NOMO-1 (cell line): ENCODE results near the gene CLOCK.

ENCODE experiments used
- DNase-seq, 2 experiments: peaks; one replicate each; lab custom pipeline; 2025; ENCODE audit not compliant: unreplicated experiment in 2 of 2; lab: John Stamatoyannopoulos, UW

CLOCK gene

DNA sequence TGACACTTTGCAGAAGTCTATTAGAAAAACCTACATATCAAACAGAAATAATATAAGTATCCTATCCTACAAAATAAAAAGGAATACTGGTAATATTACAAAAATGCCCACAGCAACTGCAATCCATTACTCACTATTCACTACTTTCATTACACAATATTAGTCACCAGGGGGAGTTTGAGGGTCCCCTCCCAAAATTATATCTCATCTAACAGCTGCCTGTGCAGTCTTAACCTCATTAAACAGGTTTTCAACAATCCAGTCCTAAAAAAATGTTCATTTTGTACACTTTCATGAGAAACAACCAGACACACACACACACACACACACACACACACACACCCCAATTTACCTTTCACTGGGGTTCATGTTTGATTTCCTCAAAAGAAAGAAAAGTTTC, 2.9 kb downstream of the CLOCK start:
- DNase-seq: no peak

DNA sequence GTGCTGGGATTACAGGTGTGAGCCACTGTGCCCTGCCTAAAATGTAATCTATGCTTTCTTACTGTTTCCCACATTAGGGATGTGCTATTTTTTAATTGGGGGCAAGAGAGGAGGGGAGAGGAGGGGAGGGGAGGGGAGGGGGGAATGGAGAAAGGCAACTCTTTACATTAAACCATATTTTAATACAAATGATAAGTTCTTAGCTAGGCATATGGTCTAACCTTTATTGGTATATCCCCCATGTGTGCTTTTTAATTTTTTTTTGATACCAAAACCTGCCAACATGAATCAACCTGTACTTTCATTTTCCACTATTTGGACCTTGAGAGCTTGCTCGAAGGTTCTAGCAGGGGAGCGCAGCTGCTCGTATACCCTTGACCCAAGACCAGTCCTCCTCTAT, 6.4 kb downstream of the CLOCK start:
- DNase-seq: no peak

DNA sequence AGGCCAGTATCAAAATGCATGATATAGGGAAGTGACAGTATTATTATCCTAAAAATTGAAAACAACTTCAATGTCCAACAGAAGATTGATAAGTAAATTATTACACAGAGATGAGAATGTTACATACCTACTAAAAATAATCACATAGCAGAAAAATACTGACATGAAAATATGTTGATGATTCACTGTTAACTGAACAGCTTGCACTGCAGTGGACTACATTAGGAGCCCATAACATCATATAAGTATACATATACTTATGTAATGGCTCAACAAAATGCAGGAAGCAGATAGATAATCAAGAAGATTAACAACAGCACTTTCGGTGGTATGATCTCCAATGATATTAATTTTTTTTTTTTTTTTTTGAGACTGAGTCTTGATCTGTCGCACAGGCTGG, 7.1 kb downstream of the CLOCK start:
- DNase-seq: no peak

DNA sequence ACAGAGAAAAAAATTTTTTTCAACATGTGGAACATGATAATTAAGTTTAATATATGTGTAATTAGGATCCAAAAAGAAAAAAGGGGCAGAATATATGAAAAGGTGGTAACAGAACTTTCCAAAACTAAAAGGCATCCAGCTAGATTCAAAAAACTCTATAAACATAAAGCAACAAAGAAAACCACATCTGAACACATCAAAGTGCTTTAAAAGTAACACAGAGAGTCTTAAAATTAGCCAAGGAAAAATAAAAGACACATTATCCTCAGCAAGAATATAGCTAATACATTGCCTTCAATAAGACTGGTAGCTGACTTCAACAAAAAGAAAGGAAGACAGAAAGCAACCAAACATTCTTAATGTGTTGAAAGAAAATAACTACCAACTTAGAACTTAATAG, 8.2 kb downstream of the CLOCK start:
- DNase-seq: no peak

DNA sequence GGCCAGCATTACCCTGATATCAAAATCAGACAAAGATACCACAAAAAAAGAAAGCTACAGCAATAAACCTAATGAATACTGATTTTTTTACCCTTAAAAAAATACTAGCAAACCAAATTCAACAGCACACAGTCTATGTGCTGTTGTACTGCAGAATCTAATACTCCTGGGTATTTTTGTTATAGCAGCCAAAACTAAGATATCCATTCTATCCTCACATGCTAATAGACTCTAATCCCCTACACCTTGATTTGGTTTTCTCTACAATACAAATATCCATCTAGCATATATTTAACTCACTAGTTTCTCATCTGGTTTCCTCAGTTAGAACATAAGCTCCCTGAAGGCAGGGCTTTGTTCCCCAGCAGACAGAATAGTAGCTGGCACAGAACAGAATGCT, 12.4 kb downstream of the CLOCK start:
- DNase-seq: no peak

DNA sequence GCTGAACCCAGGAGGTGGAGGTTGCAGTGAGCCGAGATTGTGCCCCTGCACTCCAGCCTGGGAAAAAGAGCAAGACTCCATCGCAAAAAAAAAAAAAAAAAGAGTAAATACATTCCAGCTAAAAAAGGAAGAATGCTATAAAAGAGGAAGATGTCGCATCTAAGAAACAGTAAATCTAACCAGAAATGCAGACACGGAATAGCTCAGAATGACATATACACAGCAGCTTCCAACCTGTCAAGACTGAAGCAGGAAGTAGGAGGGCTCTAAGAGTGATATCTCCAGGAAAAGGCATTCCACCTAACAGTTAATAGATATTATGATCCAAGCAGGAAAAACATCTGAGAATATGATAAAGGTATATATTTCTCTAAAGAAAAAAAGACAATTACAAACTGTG, 16.0 kb downstream of the CLOCK start:
- DNase-seq: peak in 1 of 2 experiments; percentile 51

DNA sequence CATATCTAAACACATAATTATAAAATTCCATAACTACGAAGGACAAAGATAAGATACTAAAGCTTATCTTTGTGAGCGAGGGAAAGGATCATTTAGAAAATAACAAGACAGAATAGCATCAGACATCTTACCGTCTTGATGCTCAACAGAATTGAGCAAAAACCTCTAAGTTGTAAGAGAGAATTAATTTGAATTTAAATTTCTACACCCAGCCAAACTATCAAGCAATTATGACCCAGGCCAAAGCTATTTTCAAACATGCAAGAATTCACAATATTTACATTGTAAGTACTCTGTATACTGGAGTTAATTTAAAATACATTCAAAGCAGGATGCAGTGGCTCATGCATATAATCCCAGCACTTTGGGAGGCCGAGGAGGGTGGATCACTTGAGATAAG, 16.5 kb downstream of the CLOCK start:
- no peak for DNase-seq

DNA sequence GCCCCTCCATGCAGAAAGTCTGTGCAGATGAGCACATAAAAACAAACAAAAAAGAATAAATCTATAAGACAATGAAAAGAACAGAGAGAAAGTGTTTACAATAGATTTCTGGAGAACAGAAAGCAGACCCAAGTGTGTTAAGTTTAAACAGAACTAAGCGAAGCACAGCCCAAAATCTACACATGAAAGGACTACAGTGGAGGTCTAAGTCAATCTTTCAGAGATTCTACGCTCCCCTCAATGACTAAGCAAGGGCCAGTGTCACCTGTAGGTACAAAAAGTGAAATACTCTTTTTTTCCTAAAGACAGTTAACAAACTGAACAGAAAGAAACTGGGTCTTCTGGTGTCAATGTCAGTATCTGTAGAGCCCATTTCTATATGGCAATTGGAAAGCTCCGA, 18.2 kb downstream of the CLOCK start:
- no peak for DNase-seq

DNA sequence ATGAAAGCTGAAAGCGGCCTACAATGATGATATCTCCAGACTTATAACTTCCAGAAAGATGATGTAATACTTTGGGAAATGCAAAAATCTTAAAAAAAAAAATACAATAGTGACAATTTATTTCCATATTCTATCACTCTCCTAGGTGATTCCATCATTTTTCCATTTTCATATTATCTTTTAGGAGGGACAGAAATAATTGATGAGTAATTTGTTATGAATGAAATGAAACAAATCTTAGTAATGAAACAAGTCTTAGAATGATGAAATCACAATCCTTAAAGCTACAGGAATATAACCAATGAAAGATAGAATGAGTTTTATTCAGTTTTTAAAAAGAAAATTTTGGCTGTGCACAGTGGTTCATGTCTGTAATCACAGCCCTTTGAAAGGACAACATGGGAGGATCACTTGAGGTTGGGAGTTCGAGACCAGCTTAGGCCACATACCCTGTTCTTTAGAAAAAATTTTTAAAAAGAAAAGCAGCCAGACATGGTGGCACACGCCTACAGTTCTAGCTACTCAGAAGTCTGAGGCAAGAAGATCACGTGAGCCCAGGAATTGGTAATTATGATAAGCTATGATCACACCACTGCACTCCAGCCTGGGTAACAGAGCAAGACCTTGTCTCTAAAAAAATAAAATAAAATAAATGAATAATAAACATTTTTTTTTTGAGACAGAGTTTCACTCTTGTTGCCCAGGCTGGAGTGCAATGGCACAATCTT, 21.7 kb downstream of the CLOCK start:
- DNase-seq: no peak

DNA sequence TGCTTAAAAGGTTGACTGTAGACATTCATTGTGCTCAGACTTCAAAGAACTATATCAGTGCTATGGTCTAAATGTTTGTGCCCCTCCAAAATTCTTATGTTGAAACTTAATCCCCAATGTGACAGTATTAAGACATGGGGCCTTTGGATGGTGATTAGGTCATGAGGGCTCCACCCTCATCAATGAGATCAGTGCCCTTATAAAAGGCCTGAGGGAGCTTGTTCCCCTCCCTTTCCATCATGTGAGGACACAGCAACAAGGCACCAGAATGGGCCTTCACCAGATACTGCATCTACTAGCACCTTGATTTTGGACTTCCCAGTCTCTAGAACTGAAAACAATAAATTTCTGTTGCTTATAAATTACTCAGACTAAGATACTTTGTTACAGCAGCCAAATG, 28.3 kb downstream of the CLOCK start:
- DNase-seq: no peak

DNA sequence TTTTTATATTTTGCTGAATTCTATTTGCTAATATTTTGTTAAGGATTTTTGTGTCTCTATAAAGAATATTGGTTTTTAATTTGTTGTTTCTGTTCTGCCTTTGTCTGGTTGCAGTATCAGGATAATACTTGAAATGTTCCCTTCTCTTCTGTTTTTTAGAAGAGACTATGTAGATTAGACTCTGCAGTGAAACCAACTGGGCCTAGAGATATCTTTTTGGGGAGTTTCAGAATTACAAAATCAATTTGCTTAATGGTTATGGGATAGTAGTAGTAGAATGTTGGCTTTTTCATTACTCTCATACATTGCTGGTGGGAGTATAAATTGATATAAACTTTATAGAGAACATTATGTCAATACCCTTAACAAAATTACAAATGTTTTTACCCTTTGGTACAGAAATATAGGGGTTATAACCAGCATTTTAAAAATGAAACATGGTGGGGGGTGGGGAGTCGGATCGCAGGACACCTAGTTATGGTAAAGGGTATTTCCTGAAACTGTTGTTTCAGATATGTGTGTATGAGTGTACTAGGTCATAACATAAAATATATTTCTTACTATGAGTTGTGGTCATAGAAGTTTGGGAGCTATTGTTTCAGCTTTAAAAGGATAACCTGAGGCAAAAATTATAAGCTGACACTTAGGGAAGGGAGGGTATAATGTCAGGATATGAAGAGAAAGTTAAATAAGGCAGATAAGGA, 29.0 kb downstream of the CLOCK start:
- no peak for DNase-seq

DNA sequence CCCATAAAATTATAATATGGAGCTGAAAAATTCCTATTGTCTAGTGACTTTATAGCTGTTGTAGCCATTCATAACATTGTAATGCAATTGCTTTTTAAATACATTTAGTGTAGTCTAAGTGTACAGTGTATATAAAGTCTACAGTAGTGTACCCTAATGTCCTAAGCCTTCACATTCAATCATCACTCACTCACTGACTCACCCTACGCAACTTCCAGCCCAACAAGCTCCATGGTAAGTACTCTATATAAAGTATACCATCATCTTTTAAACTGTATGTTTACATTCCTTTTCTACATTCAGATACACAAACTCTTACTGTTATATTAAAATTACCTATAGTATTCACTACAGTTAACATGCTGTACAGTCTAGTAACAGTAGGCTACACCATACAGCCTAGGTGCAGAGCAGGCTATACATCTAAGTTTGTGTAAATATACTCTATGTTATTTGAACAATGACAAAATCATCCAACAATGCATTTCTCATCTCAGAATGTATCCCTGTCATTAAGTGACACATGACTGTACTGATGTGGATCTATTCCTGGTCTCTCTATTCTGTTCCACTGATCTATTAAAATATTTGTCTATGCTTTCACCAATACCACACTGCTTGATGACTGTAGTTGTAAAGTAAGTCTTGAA, 33.7 kb downstream of the CLOCK start:
- no peak for DNase-seq

DNA sequence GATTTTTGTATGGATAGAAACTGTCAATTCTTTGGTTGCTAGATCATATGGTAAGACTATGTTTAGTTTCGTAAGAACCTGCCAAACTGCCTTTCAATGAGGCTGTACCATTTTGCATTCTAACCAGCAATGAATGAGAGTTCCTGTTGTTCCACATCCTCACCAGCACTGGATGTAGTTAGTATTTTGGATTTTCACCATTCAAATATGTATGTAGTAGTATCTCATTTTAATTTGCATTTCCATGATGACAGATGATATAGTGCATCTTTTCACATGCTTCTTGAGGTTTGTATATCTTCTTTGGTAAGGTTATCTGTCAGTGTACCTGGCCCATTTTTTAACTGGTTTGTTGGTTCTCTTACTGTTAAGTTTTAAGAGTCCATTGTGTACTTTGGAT, 34.6 kb downstream of the CLOCK start:
- no peak for DNase-seq

DNA sequence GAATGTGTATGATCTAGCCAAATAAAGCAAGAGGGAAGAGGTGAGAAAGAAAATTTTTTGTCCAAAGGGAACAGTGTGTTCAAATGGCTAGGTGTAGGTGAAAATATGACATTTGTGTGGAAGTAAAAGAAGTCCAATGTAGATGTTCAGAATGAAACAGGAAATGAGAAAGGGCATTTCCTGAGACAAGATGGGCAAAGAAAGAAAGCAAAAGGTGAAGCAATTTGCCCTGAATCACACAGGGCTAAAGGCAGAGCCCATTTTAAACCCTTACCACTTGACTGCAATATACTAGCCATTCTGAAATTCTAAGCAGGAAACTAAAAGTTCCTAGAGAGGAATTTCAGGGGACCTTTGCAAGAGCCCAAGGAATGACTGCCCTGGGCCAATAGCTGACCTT, 36.0 kb downstream of the CLOCK start:
- DNase-seq: no peak

DNA sequence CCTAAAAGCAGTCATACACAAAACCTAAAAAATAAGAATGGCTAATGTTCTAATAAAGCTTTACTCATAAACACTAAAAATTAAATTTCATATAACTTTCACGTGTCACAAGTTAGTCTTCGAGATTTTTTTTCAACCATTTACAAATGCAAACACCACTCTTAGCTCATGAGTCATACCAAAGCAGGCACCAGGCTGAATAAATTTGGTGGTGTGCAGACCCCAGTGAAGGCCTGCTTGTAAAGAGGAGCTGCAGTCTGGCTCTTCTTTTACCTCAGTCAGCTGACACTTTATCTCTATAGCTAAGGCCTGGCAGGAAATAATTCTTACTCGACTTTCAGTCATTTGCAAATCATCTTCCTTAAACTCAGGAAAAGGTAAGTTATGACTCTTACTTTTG, 37.4 kb downstream of the CLOCK start:
- DNase-seq: no peak

DNA sequence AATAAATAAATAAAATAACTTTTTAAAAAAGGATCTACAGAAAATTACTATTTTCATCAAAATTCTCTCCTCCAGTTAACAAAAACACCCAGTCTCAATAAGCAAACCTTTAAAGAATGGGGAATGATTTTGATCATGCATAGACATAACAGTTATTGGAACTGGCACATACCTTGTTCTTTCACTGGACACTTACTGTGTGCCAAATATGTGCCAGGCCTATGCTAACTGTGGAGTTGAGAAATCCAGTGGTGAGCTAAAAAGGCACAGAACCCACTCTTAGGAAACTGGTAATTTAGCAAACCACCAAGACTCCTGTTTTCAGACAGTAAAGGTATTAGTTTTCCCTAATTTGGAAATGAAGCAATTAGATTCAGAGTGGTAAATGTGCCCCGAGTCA, 39.1 kb downstream of the CLOCK start:
- DNase-seq: no peak

DNA sequence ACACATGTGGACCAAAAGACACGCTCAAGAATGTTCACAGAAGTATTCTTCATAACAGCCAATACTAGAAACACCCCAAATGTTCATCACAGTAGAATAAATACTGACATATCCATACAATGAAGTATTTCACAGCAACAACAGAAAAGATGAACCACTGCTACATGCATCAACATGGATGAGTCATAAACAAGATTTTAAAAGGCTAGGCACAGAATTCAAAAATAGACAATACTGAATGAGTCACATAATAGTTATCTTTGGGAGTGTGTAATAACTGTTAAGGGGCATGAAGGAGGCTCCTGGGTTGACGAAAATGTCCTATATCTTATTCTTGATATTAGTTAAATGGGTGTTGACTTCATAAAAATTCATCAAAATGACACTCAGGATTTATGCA, 43.5 kb downstream of the CLOCK start:
- no peak for DNase-seq

DNA sequence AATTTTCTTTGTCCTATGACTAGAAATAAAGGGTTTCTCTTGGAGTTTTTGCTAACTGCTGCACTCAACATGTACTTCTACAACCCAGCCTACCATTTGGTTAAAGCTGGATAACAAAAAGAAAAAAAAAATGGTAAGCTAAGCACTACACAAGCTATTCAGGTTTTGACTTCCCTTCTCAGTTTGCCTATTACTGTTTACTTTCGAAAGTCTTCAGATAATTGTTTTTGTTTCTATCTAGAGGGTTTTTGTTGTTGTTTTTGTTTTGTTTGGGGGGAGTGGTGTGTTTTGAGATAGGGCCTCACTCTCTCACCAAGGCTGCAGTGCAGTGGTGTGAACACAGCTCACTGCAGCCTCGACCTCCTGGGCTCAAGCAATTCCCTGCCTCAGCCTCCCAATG, 46.6 kb downstream of the CLOCK start:
- DNase-seq: no peak

DNA sequence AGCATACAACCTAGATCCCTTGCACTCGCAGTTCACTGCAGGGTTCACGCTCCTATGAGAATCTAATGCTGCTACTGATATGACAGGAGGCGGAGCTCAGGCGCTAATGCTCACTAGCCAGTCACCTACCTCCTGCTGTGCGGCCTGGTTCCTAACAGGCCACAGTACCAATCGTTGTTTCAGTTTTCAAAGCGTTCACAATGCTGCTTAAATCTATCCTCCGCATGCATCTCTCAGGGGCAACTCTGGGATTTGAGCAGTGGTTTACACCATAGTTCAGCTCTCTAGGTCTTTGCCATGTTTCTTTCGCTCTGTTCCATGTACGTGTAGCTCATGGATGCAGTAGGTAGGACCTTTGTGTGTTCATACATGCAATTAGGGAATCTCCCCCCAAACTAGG, 47.2 kb downstream of the CLOCK start:
- no peak for DNase-seq

DNA sequence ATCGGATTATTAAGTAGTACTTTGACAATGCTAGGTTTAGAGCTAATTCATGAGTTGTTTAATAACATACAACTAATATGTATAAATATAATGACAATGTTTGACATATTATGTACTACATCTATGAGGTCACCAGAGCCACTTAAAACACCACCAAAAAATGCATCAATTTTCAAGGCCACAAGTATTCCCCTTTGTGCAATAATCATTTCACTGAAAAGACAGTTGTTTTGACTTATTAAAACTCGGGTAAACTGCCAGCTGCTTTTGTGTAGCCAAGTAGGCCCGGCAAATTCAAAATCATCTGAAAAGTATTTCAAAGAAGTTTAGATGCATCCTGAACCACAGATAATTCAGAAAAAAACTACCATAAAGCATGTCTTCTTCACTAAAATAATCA, 48.7 kb downstream of the CLOCK start:
- no peak for DNase-seq

DNA sequence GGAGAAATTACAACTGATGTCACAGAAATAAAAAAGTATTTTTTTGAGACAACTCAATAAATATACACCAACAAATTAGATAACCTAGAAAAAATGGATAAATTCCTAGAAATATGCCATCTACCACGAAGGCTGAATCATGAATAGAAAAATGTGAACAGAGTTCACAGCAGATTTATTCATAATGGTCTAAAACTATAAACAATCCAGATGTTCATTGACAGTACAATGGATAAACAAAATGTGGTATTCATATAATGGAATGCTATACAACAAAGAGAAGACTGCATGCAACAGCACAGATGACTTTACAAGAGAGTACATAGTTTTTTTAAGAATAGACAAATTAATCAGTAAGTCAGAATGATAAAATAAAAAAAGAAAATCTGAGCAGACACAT, 55.2 kb downstream of the CLOCK start:
- DNase-seq: no peak

DNA sequence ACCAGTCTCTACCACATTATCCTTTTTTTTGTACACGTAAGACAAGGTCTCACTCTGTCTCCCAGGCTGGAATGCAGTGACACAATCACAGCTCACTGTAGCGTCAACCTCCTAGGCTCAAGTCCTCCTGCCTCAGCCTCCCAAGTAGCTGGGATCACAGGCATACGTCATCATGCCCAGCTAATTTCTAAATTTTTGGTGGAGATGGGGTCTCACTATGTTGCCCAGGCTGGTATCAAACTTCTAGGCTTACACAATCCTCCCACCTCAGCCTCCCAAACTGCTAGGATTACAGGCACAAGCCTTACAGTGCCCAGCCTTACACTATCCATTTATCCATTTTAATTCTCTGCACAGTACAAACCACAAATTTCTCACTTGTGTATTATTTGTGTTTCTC, 58.0 kb downstream of the CLOCK start:
- no peak for DNase-seq
